HEK293 (cell line): Measurements from ENCODE around the gene COL15A1.
A peak's percentile ranks its signal among the peaks of the same experiment; 100 is the strongest.

Source experiments
- CTCF ChIA-PET: fragments of 350-600 bp; formaldehyde crosslinking; extraction: SDS; loops from one replicate; lab custom pipeline; 2021; ENCODE audit warnings: antibody characterized with exemption; lab: Yijun Ruan, JAX
- POLR2A ChIA-PET: fragments of 300-600 bp; formaldehyde crosslinking; extraction: SDS; loops from one replicate; lab custom pipeline; 2020; ENCODE audit warnings: antibody characterized with exemption, inconsistent platforms; lab: Yijun Ruan, JAX
- H3K27ac ChIP-seq: fragments of 200-500 bp; sonication (Bioruptor generic); 2 replicates; pipeline ENCODE4 v1.5.1; 2014; ENCODE audit warnings: low read depth, low read length, control low read depth, inconsistent platforms; ENCODE audit errors: extremely low read depth
- H3K36me3 ChIP-seq, 2 experiments: fragments of 200-500 bp in 1 of 2; sonication (Bioruptor generic) in 1 of 2; 1 replicate in 1 of 2; 2 replicates in 1 of 2; pipeline ENCODE4 v1.5.1; 2014 to 2017; ENCODE audit warnings: inconsistent platforms in 2 of 2, low read length in 2 of 2; ENCODE audit not compliant: control insufficient read depth in 2 of 2, insufficient read depth in 1 of 2
- H3K4me1 ChIP-seq: fragments of 200-500 bp; sonication (Bioruptor generic); 2 replicates; pipeline ENCODE4 v1.5.1; 2014; ENCODE audit warnings: mild to moderate bottlenecking, low read length, inconsistent platforms; ENCODE audit not compliant: control insufficient read depth, insufficient read depth
- H3K4me3 ChIP-seq: 2 replicates; pipeline ENCODE4 v1.5.1; 2011; ENCODE audit warnings: low read depth, mild to moderate bottlenecking, control low read depth, low read length, moderate library complexity
- H3K9me3 ChIP-seq: fragments of 200-500 bp; sonication (Bioruptor generic); 2 replicates; pipeline ENCODE4 v1.5.1; 2014; ENCODE audit warnings: low read depth, low read length, inconsistent platforms; ENCODE audit not compliant: control insufficient read depth, insufficient read depth
- GLI4 ChIP-seq: fragments of 450-650 bp; formaldehyde crosslinking; IDR thresholded peaks from 2 replicates; pipeline ENCODE4 v1.5.1; 2016; ENCODE audit warnings: missing biosample characterization, missing genetic modification characterization
- IKZF3 ChIP-seq: fragments of 450-650 bp; IDR thresholded peaks from 2 replicates; pipeline ENCODE4 v1.5.0; 2018; ENCODE audit warnings: missing biosample characterization, mild to moderate bottlenecking, missing genetic modification characterization, moderate library complexity
- KLF7 ChIP-seq: fragments of 450-650 bp; formaldehyde crosslinking; IDR thresholded peaks from 2 replicates; pipeline ENCODE4 v1.5.1; 2016; ENCODE audit warnings: missing biosample characterization, missing genetic modification characterization, borderline replicate concordance
- KLF9 ChIP-seq: fragments of 450-650 bp; formaldehyde crosslinking; IDR thresholded peaks from 2 replicates; pipeline ENCODE4 v1.5.1; 2016; ENCODE audit warnings: missing biosample characterization, missing genetic modification characterization, low read depth
- PRDM1 ChIP-seq: fragments of 450-650 bp; formaldehyde crosslinking; IDR thresholded peaks from 2 replicates; pipeline ENCODE4; 2016; ENCODE audit warnings: missing biosample characterization, missing genetic modification characterization
- SCRT2 ChIP-seq: fragments of 450-650 bp; formaldehyde crosslinking; IDR thresholded peaks from 2 replicates; pipeline ENCODE4 v1.5.1; 2016; ENCODE audit warnings: missing biosample characterization, missing genetic modification characterization
- TRIM28 ChIP-seq: IDR thresholded peaks from 2 replicates; pipeline ENCODE4 v1.6.1; 2011; ENCODE audit warnings: low read length, control low read depth, borderline replicate concordance
- ZNF155 ChIP-seq: fragments of 450-650 bp; formaldehyde crosslinking; IDR thresholded peaks from 2 replicates; pipeline ENCODE4 v1.5.1; 2016; ENCODE audit warnings: missing biosample characterization, missing genetic modification characterization
- ZNF2 ChIP-seq: fragments of 450-650 bp; formaldehyde crosslinking; IDR thresholded peaks from 2 replicates; pipeline ENCODE4 v1.5.1; 2016; ENCODE audit warnings: missing biosample characterization, missing genetic modification characterization
- ZNF560 ChIP-seq: fragments of 450-650 bp; formaldehyde crosslinking; IDR thresholded peaks from 2 replicates; pipeline ENCODE4 v1.5.1; 2017; ENCODE audit warnings: missing biosample characterization, missing genetic modification characterization, borderline replicate concordance
- ZNF561 ChIP-seq: fragments of 450-650 bp; IDR thresholded peaks from 2 replicates; pipeline ENCODE4 v1.5.1; 2018; ENCODE audit warnings: missing biosample characterization, missing genetic modification characterization, borderline replicate concordance
- ZNF585B ChIP-seq: fragments of 450-650 bp; formaldehyde crosslinking; IDR thresholded peaks from 2 replicates; pipeline ENCODE4 v1.5.1; 2016; ENCODE audit warnings: missing biosample characterization, missing genetic modification characterization
- ZNF600 ChIP-seq: fragments of 450-650 bp; formaldehyde crosslinking; IDR thresholded peaks from 2 replicates; pipeline ENCODE4 v1.5.1; 2016; ENCODE audit warnings: missing biosample characterization, missing genetic modification characterization
- ZNF610 ChIP-seq: fragments of 450-650 bp; formaldehyde crosslinking; IDR thresholded peaks from 2 replicates; pipeline ENCODE4 v1.5.1; 2016; ENCODE audit warnings: missing biosample characterization, missing genetic modification characterization, borderline replicate concordance
- ZNF623 ChIP-seq: fragments of 450-650 bp; formaldehyde crosslinking; IDR thresholded peaks from 2 replicates; pipeline ENCODE4 v1.5.1; 2016; ENCODE audit warnings: missing biosample characterization, missing genetic modification characterization
- ZNF654 ChIP-seq: fragments of 450-650 bp; formaldehyde crosslinking; IDR thresholded peaks from 2 replicates; pipeline ENCODE4 v1.5.1; 2016; ENCODE audit warnings: low read depth, missing biosample characterization, missing genetic modification characterization
- ZNF670 ChIP-seq: fragments of 450-650 bp; formaldehyde crosslinking; IDR thresholded peaks from 2 replicates; pipeline ENCODE4 v1.5.1; 2016; ENCODE audit warnings: missing biosample characterization, missing genetic modification characterization, low read depth
- ZNF747 ChIP-seq: fragments of 450-650 bp; formaldehyde crosslinking; IDR thresholded peaks from 2 replicates; pipeline ENCODE4 v1.5.1; 2016; ENCODE audit warnings: missing biosample characterization, missing genetic modification characterization
- ZNF785 ChIP-seq: fragments of 450-650 bp; formaldehyde crosslinking; IDR thresholded peaks from 2 replicates; pipeline ENCODE4 v1.5.1; 2016; ENCODE audit warnings: missing biosample characterization, missing genetic modification characterization
- ZNF837 ChIP-seq: fragments of 450-650 bp; formaldehyde crosslinking; IDR thresholded peaks from 2 replicates; pipeline ENCODE4 v1.5.1; 2016; ENCODE audit warnings: missing biosample characterization, missing genetic modification characterization
- ZSCAN30 ChIP-seq: fragments of 450-650 bp; IDR thresholded peaks from 2 replicates; pipeline ENCODE4 v1.5.1; 2018; ENCODE audit warnings: missing biosample characterization, mild to moderate bottlenecking, missing genetic modification characterization, moderate library complexity
- TF ChIP-seq, protein P1 (sequence below): fragments of 450-650 bp; formaldehyde crosslinking; IDR thresholded peaks from 2 replicates; pipeline ENCODE4 v1.5.1; 2017; ENCODE audit warnings: missing biosample characterization, missing genetic modification characterization
- TF ChIP-seq, protein P2 (sequence below): fragments of 450-650 bp; formaldehyde crosslinking; IDR thresholded peaks from 2 replicates; pipeline ENCODE4 v1.5.1; 2016; ENCODE audit warnings: missing biosample characterization, missing genetic modification characterization
- TF ChIP-seq, protein P3 (sequence below): fragments of 450-650 bp; formaldehyde crosslinking; optimal IDR thresholded peaks from 2 replicates; pipeline ENCODE3; 2016; ENCODE audit warnings: missing biosample characterization, mild to moderate bottlenecking, missing genetic modification characterization
- TF ChIP-seq, protein P4 (sequence below): fragments of 450-650 bp; formaldehyde crosslinking; IDR thresholded peaks from 2 replicates; pipeline ENCODE4 v1.5.1; 2016; ENCODE audit warnings: missing biosample characterization, missing genetic modification characterization, borderline replicate concordance
- TF ChIP-seq, protein P5 (sequence below): fragments of 450-650 bp; formaldehyde crosslinking; IDR thresholded peaks from 2 replicates; pipeline ENCODE4 v1.5.1; 2016; ENCODE audit warnings: missing biosample characterization, missing genetic modification characterization
- TF ChIP-seq, protein P6 (sequence below): fragments of 450-650 bp; formaldehyde crosslinking; IDR thresholded peaks from 2 replicates; pipeline ENCODE4 v1.5.1; 2016; ENCODE audit warnings: missing biosample characterization, missing genetic modification characterization, low read depth

Gene COL15A1

DNA sequence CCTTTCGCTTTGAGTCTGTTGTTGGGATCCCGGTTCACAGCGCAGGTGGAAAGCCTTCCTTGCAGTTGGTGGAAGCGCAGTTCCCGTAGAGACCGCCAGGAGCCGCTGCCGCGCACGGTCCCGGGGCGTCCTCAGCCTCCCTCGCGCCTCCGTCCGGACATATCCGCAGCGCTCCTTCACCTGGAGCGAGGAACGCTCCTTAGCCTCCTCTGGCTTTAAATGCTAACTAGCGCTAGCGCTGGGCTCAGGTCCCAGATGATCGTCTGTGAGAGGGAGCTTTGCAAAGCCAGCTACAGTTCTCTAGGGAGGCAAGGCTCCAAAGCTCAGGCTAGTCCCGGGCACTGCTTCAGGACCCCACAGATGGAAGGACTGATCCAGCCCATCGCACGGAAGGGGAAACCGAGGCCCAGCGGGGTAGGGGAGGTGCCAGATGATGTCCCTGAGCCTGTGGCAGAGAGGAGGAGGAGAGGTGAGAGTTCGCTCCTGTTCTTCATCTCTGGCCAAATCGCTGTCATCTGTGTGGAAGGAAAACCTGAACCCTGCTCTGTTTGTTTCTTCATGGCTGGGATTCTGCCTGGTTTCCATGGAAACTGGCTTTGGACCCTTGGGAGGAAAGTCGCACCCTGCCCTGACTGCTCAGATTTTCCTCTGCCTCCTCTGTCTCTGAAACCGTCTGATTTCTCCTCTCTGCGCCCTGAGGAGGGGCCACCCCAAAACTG, 31.4 kb downstream of the COL15A1 start:
- CTCF ChIA-PET = interaction anchor here (0.6 to 5.5 kb wide), 30 partner anchors 9 to 1243 kb away, joined by 3 to 51 read pairs (median 4); partner anchors contain the start of gene COL15A1
- no peak overlapping the region for H3K4me3 ChIP-seq
- POLR2A ChIA-PET = no interaction called here
- H3K9me3 ChIP-seq = no peaks in the 10 kb centered on the region
- H3K36me3 ChIP-seq = no peaks in the 10 kb centered on the region
- H3K4me1 ChIP-seq = no peaks in the 10 kb centered on the region
- no peak overlapping the region for H3K27ac ChIP-seq
- TF ChIP-seq, protein P1, sequence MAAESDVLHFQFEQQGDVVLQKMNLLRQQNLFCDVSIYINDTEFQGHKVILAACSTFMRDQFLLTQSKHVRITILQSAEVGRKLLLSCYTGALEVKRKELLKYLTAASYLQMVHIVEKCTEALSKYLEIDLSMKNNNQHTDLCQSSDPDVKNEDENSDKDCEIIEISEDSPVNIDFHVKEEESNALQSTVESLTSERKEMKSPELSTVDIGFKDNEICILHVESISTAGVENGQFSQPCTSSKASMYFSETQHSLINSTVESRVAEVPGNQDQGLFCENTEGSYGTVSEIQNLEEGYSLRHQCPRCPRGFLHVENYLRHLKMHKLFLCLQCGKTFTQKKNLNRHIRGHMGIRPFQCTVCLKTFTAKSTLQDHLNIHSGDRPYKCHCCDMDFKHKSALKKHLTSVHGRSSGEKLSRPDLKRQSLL (tag by site-specific recombination) = peak; percentile 81
- TF ChIP-seq IKZF3 = peak; percentile 81
- TF ChIP-seq, protein P2, sequence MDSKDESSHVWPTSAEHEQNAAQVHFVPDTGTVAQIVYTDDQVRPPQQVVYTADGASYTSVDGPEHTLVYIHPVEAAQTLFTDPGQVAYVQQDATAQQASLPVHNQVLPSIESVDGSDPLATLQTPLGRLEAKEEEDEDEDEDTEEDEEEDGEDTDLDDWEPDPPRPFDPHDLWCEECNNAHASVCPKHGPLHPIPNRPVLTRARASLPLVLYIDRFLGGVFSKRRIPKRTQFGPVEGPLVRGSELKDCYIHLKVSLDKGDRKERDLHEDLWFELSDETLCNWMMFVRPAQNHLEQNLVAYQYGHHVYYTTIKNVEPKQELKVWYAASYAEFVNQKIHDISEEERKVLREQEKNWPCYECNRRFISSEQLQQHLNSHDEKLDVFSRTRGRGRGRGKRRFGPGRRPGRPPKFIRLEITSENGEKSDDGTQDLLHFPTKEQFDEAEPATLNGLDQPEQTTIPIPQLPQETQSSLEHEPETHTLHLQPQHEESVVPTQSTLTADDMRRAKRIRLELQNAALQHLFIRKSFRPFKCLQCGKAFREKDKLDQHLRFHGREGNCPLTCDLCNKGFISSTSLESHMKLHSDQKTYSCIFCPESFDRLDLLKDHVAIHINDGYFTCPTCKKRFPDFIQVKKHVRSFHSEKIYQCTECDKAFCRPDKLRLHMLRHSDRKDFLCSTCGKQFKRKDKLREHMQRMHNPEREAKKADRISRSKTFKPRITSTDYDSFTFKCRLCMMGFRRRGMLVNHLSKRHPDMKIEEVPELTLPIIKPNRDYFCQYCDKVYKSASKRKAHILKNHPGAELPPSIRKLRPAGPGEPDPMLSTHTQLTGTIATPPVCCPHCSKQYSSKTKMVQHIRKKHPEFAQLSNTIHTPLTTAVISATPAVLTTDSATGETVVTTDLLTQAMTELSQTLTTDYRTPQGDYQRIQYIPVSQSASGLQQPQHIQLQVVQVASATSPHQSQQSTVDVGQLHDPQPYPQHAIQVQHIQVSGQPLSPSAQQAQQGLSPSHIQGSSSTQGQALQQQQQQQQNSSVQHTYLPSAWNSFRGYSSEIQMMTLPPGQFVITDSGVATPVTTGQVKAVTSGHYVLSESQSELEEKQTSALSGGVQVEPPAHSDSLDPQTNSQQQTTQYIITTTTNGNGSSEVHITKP (tag by site-specific recombination) = peak; percentile 5; the same call in 1 of the 2 replicates
- TF ChIP-seq ZNF747 (tag by site-specific recombination) = no peak
- TF ChIP-seq ZNF585B (tag by site-specific recombination) = no peak
- TF ChIP-seq, protein P3, sequence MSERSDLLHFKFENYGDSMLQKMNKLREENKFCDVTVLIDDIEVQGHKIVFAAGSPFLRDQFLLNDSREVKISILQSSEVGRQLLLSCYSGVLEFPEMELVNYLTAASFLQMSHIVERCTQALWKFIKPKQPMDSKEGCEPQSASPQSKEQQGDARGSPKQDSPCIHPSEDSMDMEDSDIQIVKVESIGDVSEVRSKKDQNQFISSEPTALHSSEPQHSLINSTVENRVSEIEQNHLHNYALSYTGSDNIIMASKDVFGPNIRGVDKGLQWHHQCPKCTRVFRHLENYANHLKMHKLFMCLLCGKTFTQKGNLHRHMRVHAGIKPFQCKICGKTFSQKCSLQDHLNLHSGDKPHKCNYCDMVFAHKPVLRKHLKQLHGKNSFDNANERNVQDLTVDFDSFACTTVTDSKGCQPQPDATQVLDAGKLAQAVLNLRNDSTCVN (tag by site-specific recombination) = peak; percentile 49
- no peak; the same call in 1 of the 2 replicates for TF ChIP-seq TRIM28
- no peak for TF ChIP-seq SCRT2 (tag by site-specific recombination)
- no peak for TF ChIP-seq ZNF610 (tag by site-specific recombination)
- no peak for TF ChIP-seq ZNF785 (tag by site-specific recombination)
- TF ChIP-seq ZNF560 = no peak
- TF ChIP-seq KLF7 (tag by site-specific recombination) = no peak
- no peak for TF ChIP-seq KLF9 (tag by site-specific recombination)
- TF ChIP-seq, protein P4, sequence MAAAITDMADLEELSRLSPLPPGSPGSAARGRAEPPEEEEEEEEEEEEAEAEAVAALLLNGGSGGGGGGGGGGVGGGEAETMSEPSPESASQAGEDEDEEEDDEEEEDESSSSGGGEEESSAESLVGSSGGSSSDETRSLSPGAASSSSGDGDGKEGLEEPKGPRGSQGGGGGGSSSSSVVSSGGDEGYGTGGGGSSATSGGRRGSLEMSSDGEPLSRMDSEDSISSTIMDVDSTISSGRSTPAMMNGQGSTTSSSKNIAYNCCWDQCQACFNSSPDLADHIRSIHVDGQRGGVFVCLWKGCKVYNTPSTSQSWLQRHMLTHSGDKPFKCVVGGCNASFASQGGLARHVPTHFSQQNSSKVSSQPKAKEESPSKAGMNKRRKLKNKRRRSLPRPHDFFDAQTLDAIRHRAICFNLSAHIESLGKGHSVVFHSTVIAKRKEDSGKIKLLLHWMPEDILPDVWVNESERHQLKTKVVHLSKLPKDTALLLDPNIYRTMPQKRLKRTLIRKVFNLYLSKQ = no peak
- no peak; the same call in 1 of the 2 replicates for TF ChIP-seq ZNF600 (tag by site-specific recombination)
- peak; percentile 26 for TF ChIP-seq ZNF654 (tag by site-specific recombination)
- no peak for TF ChIP-seq ZNF155 (tag by site-specific recombination)
- TF ChIP-seq ZNF837 (tag by site-specific recombination) = no peak
- no peak for TF ChIP-seq ZSCAN30
- TF ChIP-seq ZNF2 = peak; percentile 61; the same call in 1 of the 2 replicates
- no peak for TF ChIP-seq ZNF561 (tag by site-specific recombination)
- TF ChIP-seq, protein P5, sequence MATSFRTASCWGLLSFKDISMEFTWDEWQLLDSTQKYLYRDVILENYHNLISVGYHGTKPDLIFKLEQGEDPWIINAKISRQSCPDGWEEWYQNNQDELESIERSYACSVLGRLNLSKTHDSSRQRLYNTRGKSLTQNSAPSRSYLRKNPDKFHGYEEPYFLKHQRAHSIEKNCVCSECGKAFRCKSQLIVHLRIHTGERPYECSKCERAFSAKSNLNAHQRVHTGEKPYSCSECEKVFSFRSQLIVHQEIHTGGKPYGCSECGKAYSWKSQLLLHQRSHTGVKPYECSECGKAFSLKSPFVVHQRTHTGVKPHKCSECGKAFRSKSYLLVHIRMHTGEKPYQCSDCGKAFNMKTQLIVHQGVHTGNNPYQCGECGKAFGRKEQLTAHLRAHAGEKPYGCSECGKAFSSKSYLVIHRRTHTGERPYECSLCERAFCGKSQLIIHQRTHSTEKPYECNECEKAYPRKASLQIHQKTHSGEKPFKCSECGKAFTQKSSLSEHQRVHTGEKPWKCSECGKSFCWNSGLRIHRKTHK = no peak
- no peak for TF ChIP-seq ZNF623 (tag by site-specific recombination)
- TF ChIP-seq ZNF670 (tag by site-specific recombination) = no peak
- TF ChIP-seq GLI4 (tag by site-specific recombination) = no peak
- TF ChIP-seq, protein P6, sequence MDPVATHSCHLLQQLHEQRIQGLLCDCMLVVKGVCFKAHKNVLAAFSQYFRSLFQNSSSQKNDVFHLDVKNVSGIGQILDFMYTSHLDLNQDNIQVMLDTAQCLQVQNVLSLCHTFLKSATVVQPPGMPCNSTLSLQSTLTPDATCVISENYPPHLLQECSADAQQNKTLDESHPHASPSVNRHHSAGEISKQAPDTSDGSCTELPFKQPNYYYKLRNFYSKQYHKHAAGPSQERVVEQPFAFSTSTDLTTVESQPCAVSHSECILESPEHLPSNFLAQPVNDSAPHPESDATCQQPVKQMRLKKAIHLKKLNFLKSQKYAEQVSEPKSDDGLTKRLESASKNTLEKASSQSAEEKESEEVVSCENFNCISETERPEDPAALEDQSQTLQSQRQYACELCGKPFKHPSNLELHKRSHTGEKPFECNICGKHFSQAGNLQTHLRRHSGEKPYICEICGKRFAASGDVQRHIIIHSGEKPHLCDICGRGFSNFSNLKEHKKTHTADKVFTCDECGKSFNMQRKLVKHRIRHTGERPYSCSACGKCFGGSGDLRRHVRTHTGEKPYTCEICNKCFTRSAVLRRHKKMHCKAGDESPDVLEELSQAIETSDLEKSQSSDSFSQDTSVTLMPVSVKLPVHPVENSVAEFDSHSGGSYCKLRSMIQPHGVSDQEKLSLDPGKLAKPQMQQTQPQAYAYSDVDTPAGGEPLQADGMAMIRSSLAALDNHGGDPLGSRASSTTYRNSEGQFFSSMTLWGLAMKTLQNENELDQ = no peak
- no peak for TF ChIP-seq PRDM1 (tag by site-specific recombination)
